Measurements from ENCODE around the gene ARHGAP15.

The ARHGAP15 gene

DNA sequence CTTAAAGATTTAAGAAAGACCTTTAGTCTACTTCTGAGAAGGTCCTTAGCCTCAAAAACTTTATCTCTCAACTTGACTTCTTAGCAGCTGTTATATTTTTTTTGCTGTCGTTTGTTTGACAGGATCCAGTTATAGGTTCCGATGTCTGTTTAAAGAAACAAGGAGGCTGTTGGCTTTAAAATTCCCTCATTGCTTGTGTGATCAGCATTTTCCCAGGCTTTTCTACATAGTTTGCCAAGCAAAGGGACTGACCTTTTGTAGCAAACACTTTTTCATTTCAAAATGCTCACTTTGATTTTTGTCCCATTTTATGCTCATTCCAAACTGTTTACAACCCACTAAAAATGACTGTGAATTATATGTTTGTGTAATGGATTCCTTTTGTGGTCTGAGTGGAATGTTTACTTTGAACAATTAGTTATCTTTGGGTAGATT lies 394.9 kb downstream of the ARHGAP15 start:
- no peak overlapping the region for H3K4me3 ChIP-seq (IDR thresholded peaks at IDR 0.05; ENCODE audit: insufficient read depth, low read depth, low read length)
- H3K79me2 ChIP-seq (ENCODE audit: insufficient read depth, low read depth): no peaks in the 10 kb centered on the region
- H3K4me1 ChIP-seq (ENCODE audit: low read depth, poor library complexity, severe bottlenecking): no peaks in the 10 kb centered on the region
- TF ChIP-seq, protein P1, sequence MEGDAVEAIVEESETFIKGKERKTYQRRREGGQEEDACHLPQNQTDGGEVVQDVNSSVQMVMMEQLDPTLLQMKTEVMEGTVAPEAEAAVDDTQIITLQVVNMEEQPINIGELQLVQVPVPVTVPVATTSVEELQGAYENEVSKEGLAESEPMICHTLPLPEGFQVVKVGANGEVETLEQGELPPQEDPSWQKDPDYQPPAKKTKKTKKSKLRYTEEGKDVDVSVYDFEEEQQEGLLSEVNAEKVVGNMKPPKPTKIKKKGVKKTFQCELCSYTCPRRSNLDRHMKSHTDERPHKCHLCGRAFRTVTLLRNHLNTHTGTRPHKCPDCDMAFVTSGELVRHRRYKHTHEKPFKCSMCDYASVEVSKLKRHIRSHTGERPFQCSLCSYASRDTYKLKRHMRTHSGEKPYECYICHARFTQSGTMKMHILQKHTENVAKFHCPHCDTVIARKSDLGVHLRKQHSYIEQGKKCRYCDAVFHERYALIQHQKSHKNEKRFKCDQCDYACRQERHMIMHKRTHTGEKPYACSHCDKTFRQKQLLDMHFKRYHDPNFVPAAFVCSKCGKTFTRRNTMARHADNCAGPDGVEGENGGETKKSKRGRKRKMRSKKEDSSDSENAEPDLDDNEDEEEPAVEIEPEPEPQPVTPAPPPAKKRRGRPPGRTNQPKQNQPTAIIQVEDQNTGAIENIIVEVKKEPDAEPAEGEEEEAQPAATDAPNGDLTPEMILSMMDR (conservative IDR thresholded peaks at IDR 0.05; ENCODE audit: low read depth, low read length): no peak
- no peak overlapping the region for H3K4me2 ChIP-seq
- H3K9ac ChIP-seq: no peak overlapping the region
- no peak overlapping the region for H2AFZ ChIP-seq (ENCODE audit: low read depth)
- H4K20me1 ChIP-seq (ENCODE audit: insufficient read depth): no peaks in the 10 kb centered on the region
- H3K27ac ChIP-seq: no peak overlapping the region
- no peaks in the 10 kb centered on the region for H3K27me3 ChIP-seq (ENCODE audit: insufficient read depth, low read depth)
- H3K36me3 ChIP-seq (ENCODE audit: insufficient read depth): no peaks in the 10 kb centered on the region

DNA sequence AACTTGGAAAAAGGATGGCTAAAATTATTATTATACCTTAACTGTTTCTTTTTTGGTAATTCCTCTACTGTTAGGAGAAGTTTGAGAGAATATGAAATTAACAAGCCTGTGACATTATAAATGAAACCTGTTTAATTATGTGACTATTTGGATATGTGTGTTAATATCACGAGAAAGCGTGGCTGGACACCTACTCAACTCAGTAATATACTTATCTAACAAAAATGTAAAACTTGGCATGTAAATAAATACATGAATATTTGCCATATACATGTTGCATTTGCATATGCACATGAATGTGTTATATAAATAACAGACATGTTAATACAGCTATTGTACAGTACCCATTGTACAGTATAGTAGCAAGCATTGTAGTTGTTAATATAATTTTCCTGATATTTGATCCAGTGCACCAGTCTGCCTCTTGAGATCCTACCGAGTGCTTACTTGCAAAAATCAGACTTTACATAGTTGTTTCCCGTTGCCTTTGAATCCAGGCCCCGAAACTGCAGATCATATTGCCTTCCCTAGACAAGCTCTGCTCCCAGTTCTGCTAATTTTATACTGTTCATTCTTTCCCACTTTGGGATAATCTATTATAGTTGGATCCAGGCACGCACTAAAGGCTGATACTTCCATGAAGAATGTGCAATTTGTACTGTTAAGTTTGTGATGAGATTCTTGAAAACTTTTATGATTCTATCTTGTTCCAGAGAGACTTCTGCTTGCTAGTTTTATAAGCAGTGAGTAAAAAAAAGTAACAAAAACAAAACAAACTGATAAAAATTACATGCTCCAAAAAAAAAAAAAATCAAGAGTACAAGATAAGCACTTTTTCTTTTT lies 395.6 kb downstream of the ARHGAP15 start:
- Histone ChIP-seq H3K4me3 (IDR thresholded peaks at IDR 0.05; ENCODE audit: insufficient read depth, low read depth, low read length) (no peak overlapping the region), H3K27ac (no peak overlapping the region), H3K4me2 (no peak overlapping the region), H3K4me1 (ENCODE audit: low read depth, poor library complexity, severe bottlenecking) (no peaks in the 10 kb centered on the region), H3K79me2 (ENCODE audit: insufficient read depth, low read depth) (no peaks in the 10 kb centered on the region), H2AFZ (ENCODE audit: low read depth) (no peak overlapping the region), H3K36me3 (ENCODE audit: insufficient read depth) (no peaks in the 10 kb centered on the region), H4K20me1 (ENCODE audit: insufficient read depth) (no peaks in the 10 kb centered on the region), H3K9ac (no peak overlapping the region), H3K27me3 (ENCODE audit: insufficient read depth, low read depth) (no peaks in the 10 kb centered on the region)
- TF ChIP-seq, protein P1 (conservative IDR thresholded peaks at IDR 0.05; ENCODE audit: low read depth, low read length): no peak

- no peaks in the 10 kb centered on the region for H3K79me2 ChIP-seq (ENCODE audit: insufficient read depth, low read depth)
- H3K36me3 ChIP-seq (ENCODE audit: insufficient read depth): no peaks in the 10 kb centered on the region
- TF ChIP-seq, protein P1 (conservative IDR thresholded peaks at IDR 0.05; ENCODE audit: low read depth, low read length): no peak
- H3K27ac ChIP-seq: no peak overlapping the region
- H2AFZ ChIP-seq (ENCODE audit: low read depth): no peak overlapping the region
- H3K4me2 ChIP-seq: no peak overlapping the region
- no peaks in the 10 kb centered on the region for H3K27me3 ChIP-seq (ENCODE audit: insufficient read depth, low read depth)
- no peaks in the 10 kb centered on the region for H3K4me1 ChIP-seq (ENCODE audit: low read depth, poor library complexity, severe bottlenecking)
- H3K4me3 ChIP-seq (IDR thresholded peaks at IDR 0.05; ENCODE audit: insufficient read depth, low read depth, low read length): no peak overlapping the region
- H3K9ac ChIP-seq: no peak overlapping the region
- no peaks in the 10 kb centered on the region for H4K20me1 ChIP-seq (ENCODE audit: insufficient read depth)
These were observed 396.2 kb downstream of the ARHGAP15 start for GRCh38 chr2:143525402-143525860.

GRCh38 chr2:143526498-143526897 lies 397.3 kb downstream of the ARHGAP15 start:
- no peak overlapping the region for H3K27ac ChIP-seq
- no peak overlapping the region for H3K9ac ChIP-seq
- no peak overlapping the region for H3K4me3 ChIP-seq (IDR thresholded peaks at IDR 0.05; ENCODE audit: insufficient read depth, low read depth, low read length)
- H3K79me2 ChIP-seq (ENCODE audit: insufficient read depth, low read depth): no peaks in the 10 kb centered on the region
- no peaks in the 10 kb centered on the region for H3K4me1 ChIP-seq (ENCODE audit: low read depth, poor library complexity, severe bottlenecking)
- H2AFZ ChIP-seq (ENCODE audit: low read depth): no peak overlapping the region
- TF ChIP-seq, protein P1 (conservative IDR thresholded peaks at IDR 0.05; ENCODE audit: low read depth, low read length): no peak
- no peak overlapping the region for H3K4me2 ChIP-seq
- no peaks in the 10 kb centered on the region for H3K36me3 ChIP-seq (ENCODE audit: insufficient read depth)
- H4K20me1 ChIP-seq (ENCODE audit: insufficient read depth): no peaks in the 10 kb centered on the region
- H3K27me3 ChIP-seq (ENCODE audit: insufficient read depth, low read depth): no peaks in the 10 kb centered on the region

Measured in KMS-11 (cell line).